Panc1 (cell line): ENCODE results near the gene SORT1.

Experiments used
- POLR2AphosphoS5 ChIP-seq: IDR thresholded peaks from 2 replicates; pipeline ENCODE4 v1.6.1; 2012; ENCODE audit warnings: mild to moderate bottlenecking, low read depth, low read length, moderate library complexity
- SIN3A ChIP-seq: IDR thresholded peaks from 2 replicates; pipeline ENCODE4 v1.6.1; 2012; ENCODE audit warnings: low read depth, mild to moderate bottlenecking, low read length, moderate library complexity, borderline replicate concordance; ENCODE audit not compliant: insufficient read depth
- TCF7L2 ChIP-seq: IDR thresholded peaks from 2 replicates; pipeline ENCODE4 v1.6.1; 2011; ENCODE audit warnings: mild to moderate bottlenecking, low read depth, low read length, inconsistent platforms
- TF ChIP-seq, protein P1 (sequence below): fragments of 450-650 bp; IDR thresholded peaks from 2 replicates; pipeline ENCODE4 v1.5.1; 2017; ENCODE audit warnings: mild to moderate bottlenecking
- TF ChIP-seq, protein P2 (sequence below), 2 experiments: IDR thresholded peaks; 2 replicates each; pipeline ENCODE4 v1.6.1; 2011 to 2012; ENCODE audit warnings: low read depth in 2 of 2, control low read depth in 1 of 2, low read length in 1 of 2, mild to moderate bottlenecking in 1 of 2, moderate library complexity in 1 of 2; ENCODE audit not compliant: insufficient read depth in 1 of 2

DNA sequence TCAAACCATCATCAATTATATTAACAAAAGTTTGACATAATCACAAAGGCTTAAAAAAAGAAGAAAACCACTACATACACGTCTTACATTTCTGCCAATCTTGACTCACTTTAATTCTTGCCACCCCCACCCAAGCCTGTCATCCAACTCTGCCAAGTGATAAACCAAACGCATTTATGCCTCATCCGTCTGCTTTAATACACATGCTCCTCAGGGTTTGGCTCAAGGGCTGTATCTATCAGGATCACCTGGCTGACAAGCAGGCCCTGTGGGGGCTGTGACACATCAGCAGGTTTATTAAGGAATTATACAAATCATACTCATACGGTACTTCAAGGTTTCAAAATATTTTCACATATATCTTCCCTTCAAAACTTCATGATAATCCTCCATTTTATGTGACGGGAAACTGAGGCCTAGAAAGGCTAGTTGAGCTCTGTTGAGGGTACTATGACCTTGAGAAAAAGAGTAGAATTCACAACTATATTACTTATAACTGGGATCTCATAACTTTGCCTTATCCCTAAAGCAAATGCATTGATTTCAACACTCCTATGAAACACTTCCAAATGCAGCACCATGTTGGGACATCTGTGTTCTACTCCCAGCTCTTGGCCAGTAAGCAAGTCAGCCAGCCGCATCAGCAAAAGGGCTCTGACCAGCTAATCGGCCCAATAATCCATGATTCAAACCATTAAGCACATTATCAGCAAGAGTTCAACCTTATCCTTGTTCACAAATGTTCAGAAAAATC is 8.7 kb downstream of the SORT1 start:
- no peak for TF ChIP-seq TCF7L2
- TF ChIP-seq, protein P1, sequence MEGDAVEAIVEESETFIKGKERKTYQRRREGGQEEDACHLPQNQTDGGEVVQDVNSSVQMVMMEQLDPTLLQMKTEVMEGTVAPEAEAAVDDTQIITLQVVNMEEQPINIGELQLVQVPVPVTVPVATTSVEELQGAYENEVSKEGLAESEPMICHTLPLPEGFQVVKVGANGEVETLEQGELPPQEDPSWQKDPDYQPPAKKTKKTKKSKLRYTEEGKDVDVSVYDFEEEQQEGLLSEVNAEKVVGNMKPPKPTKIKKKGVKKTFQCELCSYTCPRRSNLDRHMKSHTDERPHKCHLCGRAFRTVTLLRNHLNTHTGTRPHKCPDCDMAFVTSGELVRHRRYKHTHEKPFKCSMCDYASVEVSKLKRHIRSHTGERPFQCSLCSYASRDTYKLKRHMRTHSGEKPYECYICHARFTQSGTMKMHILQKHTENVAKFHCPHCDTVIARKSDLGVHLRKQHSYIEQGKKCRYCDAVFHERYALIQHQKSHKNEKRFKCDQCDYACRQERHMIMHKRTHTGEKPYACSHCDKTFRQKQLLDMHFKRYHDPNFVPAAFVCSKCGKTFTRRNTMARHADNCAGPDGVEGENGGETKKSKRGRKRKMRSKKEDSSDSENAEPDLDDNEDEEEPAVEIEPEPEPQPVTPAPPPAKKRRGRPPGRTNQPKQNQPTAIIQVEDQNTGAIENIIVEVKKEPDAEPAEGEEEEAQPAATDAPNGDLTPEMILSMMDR, result no peak
- TF ChIP-seq, protein P2, sequence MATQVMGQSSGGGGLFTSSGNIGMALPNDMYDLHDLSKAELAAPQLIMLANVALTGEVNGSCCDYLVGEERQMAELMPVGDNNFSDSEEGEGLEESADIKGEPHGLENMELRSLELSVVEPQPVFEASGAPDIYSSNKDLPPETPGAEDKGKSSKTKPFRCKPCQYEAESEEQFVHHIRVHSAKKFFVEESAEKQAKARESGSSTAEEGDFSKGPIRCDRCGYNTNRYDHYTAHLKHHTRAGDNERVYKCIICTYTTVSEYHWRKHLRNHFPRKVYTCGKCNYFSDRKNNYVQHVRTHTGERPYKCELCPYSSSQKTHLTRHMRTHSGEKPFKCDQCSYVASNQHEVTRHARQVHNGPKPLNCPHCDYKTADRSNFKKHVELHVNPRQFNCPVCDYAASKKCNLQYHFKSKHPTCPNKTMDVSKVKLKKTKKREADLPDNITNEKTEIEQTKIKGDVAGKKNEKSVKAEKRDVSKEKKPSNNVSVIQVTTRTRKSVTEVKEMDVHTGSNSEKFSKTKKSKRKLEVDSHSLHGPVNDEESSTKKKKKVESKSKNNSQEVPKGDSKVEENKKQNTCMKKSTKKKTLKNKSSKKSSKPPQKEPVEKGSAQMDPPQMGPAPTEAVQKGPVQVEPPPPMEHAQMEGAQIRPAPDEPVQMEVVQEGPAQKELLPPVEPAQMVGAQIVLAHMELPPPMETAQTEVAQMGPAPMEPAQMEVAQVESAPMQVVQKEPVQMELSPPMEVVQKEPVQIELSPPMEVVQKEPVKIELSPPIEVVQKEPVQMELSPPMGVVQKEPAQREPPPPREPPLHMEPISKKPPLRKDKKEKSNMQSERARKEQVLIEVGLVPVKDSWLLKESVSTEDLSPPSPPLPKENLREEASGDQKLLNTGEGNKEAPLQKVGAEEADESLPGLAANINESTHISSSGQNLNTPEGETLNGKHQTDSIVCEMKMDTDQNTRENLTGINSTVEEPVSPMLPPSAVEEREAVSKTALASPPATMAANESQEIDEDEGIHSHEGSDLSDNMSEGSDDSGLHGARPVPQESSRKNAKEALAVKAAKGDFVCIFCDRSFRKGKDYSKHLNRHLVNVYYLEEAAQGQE (IDR thresholded peaks at IDR 0.05; ENCODE audit: insufficient read depth in 1 of 2, low read depth in 2 of 2, low read length in 1 of 2), result no peak
- no peak for TF ChIP-seq POLR2AphosphoS5
- TF ChIP-seq SIN3A, result no peak
